GM12892 (cell line): Measurements from ENCODE around the gene TCF12.

ENCODE experiments used
- POLR2A ChIP-seq: IDR thresholded peaks from 2 replicates; pipeline ENCODE4 v1.6.1; 2011; ENCODE audit warnings: low read depth, low read length, control low read depth
- POLR2AphosphoS5 ChIP-seq: IDR thresholded peaks from 2 replicates; pipeline ENCODE4 v1.6.1; 2011; ENCODE audit warnings: low read depth, low read length, control low read depth

GRCh38 chr15:57183614-57184344, 265.3 kb downstream of the TCF12 start:
- TF ChIP-seq POLR2AphosphoS5, result no peak
- TF ChIP-seq POLR2A, result no peak
